Prostate gland (tissue), 2 donors: Measurements from ENCODE around the gene CCDC47. TPM values are rescaled to one million over a fixed set of nuclear protein-coding genes. Genes with fewer than 3 reads are reported as not detected.

Experiments
- DNase-seq: peaks from one replicate; pipeline ENCODE4 v3.0.0-alpha.2; 2019; ENCODE audit warnings: low spot score
- H3K27ac ChIP-seq, 2 donors: fragments of 200-600 bp; sonication (generic); 2 replicates each; pipeline ENCODE4 v1.5.1; 2017 to 2019
- H3K27me3 ChIP-seq: fragments of 200-600 bp; sonication (generic); replicated peaks from 2 replicates; pipeline ENCODE4 v1.5.1; 2019; ENCODE audit not compliant: insufficient read depth
- H3K36me3 ChIP-seq, 2 donors: fragments of 200-600 bp; sonication (generic); 1 replicate in 1 of 2; 2 replicates in 1 of 2; pipeline versions ENCODE4 v1.5.1 to v1.8.1; 2017 to 2019
- H3K4me1 ChIP-seq: fragments of 200-600 bp; sonication (generic); replicated peaks from 2 replicates; pipeline ENCODE4 v1.5.1; 2019
- H3K4me3 ChIP-seq, 2 donors: fragments of 200-600 bp; sonication (generic); 2 replicates each; pipeline ENCODE4 v1.5.1; 2017 to 2019
- H3K9me3 ChIP-seq: fragments of 200-600 bp; sonication (generic); 2 replicates; pipeline ENCODE4 v1.5.1; 2017
- CTCF ChIP-seq, 4 experiments: fragments of 200-600 bp in 2 of 4; fragments of 450-650 bp in 2 of 4; sonication (generic) in 2 of 4; IDR thresholded peaks; 1 replicate in 3 of 4; 2 replicates in 1 of 4; pipeline ENCODE4 v1.5.1; 2016 to 2019; ENCODE audit warnings: antibody characterized with exemption in 4 of 4, mild to moderate bottlenecking in 2 of 4, moderate library complexity in 2 of 4
- POLR2A ChIP-seq: fragments of 450-650 bp; IDR thresholded peaks from one replicate; pipeline ENCODE4 v1.6.1; 2016; ENCODE audit warnings: antibody characterized with exemption, mild to moderate bottlenecking
- POLR2AphosphoS5 ChIP-seq: sonication (generic); formaldehyde crosslinking; IDR thresholded peaks from one replicate; pipeline ENCODE4 v1.6.1; 2017; ENCODE audit warnings: antibody characterized with exemption
- WGBS: methylation state at CpG from one replicate; pipeline ENCODE4 v1.1.5; 2018; 5-methylcytosine and 5-hydroxymethylcytosine counted together
- intact Hi-C: fragments of 100-400 bp; cut with DNase I; formaldehyde crosslinking; loops from one replicate; pipeline ENCODE4 v1.14.2; 2022
- total RNA-seq, 2 donors: library from RNA; depleted of rRNA; stranded (reverse); fragments of >200 nt; gene quantifications; one replicate each; pipeline ENCODE4 v1.1.0, GENCODE V29; 2016

The CCDC47 gene
- total RNA-seq, 2 donors from 2014 or later = 50.3 to 90.8 TPM

- H3K27ac ChIP-seq = no peak overlapping the region
Observed at GRCh38 chr17:63819585-63820537, 46.5 kb upstream of the CCDC47 start.

DNA sequence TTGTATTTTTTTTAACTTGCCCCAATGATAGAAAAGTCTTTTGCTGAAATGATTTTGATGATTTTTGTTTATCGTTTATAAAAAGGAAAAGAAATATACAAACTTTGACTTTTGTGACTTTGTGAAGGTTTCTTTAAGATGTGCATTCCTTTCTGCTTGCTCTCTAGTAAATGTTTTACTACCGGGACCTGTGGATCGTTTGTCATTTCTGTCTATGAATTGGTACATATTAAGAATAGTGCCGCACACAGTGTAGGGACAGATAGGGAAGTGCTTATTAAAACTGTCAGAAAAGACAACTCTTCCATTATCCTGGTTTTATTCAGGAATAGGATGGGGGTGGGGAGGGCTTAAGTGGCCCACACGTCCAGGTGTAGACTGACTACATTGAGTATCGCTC lies 45.7 kb upstream of the CCDC47 start:
- intact Hi-C loops = no loop called here
- no peaks in the 10 kb centered on the region for H3K9me3 ChIP-seq
- H3K27ac ChIP-seq = no peak overlapping the region
- no peaks in the 10 kb centered on the region for H3K27me3 ChIP-seq
- TF ChIP-seq POLR2AphosphoS5 = no peak
- no peak for TF ChIP-seq CTCF (IDR thresholded peaks at IDR 0.05)
- TF ChIP-seq POLR2A = no peak
- DNase-seq = no peak
- WGBS = 45% methylated on average over 6 of the region's 6 CpGs
- H3K4me1 ChIP-seq = no peaks in the 10 kb centered on the region
- no peak overlapping the region for H3K4me3 ChIP-seq
- H3K36me3 ChIP-seq = peaks cover 31 to 60% of the 10 kb centered on the region in 2 donors

More at GRCh38 chr17:63819585-63820537, 46.5 kb upstream of the CCDC47 start:
- Histone ChIP-seq H3K36me3 (peaks cover 37 to 64% of the 10 kb centered on the region in 2 donors), H3K4me1 (no peaks in the 10 kb centered on the region), H3K4me3 (no peak overlapping the region), H3K27me3 (no peaks in the 10 kb centered on the region), H3K9me3 (no peaks in the 10 kb centered on the region)
- WGBS = 74% methylated on average over 21 of the region's 21 CpGs
- TF ChIP-seq POLR2AphosphoS5 = no peak
- TF ChIP-seq POLR2A = no peak
- TF ChIP-seq CTCF (IDR thresholded peaks at IDR 0.05) = no peak
- no peak for DNase-seq
- intact Hi-C loops = no loop called here

GRCh38 chr17:63817736-63818385 lies 44.5 kb upstream of the CCDC47 start:
- H3K4me3 ChIP-seq = no peak overlapping the region
- H3K4me1 ChIP-seq = no peaks in the 10 kb centered on the region
- peaks cover 40 to 56% of the 10 kb centered on the region in 2 donors for H3K36me3 ChIP-seq
- no peaks in the 10 kb centered on the region for H3K27me3 ChIP-seq
- WGBS = 92% methylated on average over 27 of the region's 27 CpGs
- DNase-seq = no peak
- no peaks in the 10 kb centered on the region for H3K9me3 ChIP-seq
- no peak overlapping the region for H3K27ac ChIP-seq
- intact Hi-C loops = no loop called here
- TF ChIP-seq CTCF (IDR thresholded peaks at IDR 0.05) (no peak), POLR2AphosphoS5 (no peak), POLR2A (no peak)

- Histone ChIP-seq H3K4me1 (no peaks in the 10 kb centered on the region), H3K27me3 (no peaks in the 10 kb centered on the region), H3K36me3 (peaks cover 52 to 55% of the 10 kb centered on the region in 2 donors), H3K4me3 (no peak overlapping the region), H3K27ac (no peak overlapping the region), H3K9me3 (no peaks in the 10 kb centered on the region)
- WGBS = 78% methylated on average over 4 of the region's 4 CpGs
- TF ChIP-seq POLR2AphosphoS5 (no peak), CTCF (IDR thresholded peaks at IDR 0.05) (no peak), POLR2A (no peak)
- intact Hi-C loops = no loop called here
- no peak for DNase-seq
Observed at GRCh38 chr17:63816669-63817068, 43.3 kb upstream of the CCDC47 start.
